Lung microvascular endothelial cell (primary cell): ENCODE data around the gene HELZ. TPM values are rescaled to one million over a fixed set of nuclear protein-coding genes. Genes with fewer than 3 reads are reported as not detected.

Source experiments
- DNase-seq, 2 donors: peaks; one replicate each; pipeline versions ENCODE4 v3.0.0 to v3.0.0-alpha.2; 2010; ENCODE audit warnings: low read depth in 2 of 2
- total RNA-seq: library from RNA; depleted of rRNA; stranded (reverse); fragments of >200 nt; gene quantifications from 2 replicates; pipeline ENCODE4 v1.2.1, GENCODE V29; 2014

Gene HELZ
- total RNA-seq, 1 donor from 2014 or later: 32.1 TPM

- DNase-seq: no peak
Observed at GRCh38 chr17:67079491-67079890, 165.5 kb downstream of the HELZ start.

GRCh38 chr17:67078292-67078691 is 166.7 kb downstream of the HELZ start:
- DNase-seq: no peak

GRCh38 chr17:67076290-67076689 is 168.7 kb downstream of the HELZ start:
- DNase-seq: no peak

- no peak for DNase-seq
Observed at GRCh38 chr17:67074781-67075180, 170.2 kb downstream of the HELZ start.

GRCh38 chr17:67072885-67073284 is 172.1 kb downstream of the HELZ start:
- DNase-seq: no peak

DNA sequence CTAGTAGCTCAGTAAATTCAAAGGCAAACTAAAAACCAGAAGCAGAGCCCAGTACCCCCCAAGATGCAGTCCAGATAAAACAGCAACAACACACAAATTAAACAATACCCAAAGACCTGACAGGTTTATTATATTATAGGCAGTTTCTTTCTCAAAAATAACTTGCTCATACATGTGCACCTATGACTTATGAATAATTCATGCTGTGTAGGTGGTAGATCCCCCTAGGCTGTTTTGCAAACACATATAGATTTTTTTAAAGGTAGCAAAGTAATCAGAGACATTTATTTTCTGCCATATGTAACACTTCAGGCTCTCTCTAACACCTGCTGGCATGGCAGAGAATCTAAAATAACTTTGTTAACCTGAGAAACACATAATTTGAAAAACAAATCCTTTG is 173.4 kb downstream of the HELZ start:
- DNase-seq: no peak

DNA sequence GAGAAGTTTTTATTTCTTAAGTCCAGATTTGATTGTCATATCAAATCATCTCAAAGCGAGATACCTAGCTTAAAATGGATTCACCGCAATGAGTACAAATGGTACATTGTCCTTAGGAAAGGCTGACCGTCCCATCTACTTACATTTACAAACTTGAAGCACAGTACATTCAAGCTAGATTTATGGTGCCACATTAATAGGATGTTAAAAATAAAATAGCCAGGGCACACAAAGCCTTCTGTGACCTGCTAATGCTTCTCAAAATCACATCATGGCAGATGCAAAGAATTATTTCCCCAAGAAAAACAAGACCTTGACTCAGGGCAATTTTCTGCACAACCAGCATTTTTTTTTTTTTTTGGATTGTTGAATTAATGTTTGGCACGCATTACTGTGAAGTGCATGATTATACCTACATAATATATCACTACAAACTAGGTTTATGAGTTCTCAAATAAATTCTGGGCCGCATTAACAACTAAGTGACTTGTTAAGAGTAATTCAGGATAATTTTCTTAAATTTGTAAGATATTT is 175.3 kb downstream of the HELZ start:
- no peak for DNase-seq

DNA sequence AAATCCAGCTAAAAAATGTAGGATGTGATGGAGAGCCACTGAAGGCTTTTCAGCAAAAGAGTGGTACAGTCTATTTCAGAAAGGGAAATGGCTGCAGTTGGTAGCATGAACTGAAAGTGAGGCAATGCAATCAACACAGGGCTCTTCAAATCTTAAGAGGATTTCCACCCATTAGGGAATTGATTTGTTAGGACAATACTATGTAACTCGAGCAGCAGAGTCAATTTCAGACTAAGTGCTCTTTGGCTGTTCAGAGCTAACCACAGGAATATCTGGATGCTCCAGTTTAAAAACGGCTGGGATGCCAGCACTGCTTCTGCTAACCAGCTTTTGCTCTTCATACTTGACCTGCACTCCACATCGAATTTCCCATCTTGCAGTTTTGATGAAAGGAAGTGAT is 176.0 kb downstream of the HELZ start:
- no peak for DNase-seq

GRCh38 chr17:67067571-67068482 is 177.2 kb downstream of the HELZ start:
- DNase-seq: no peak

GRCh38 chr17:67066717-67067116 is 178.3 kb downstream of the HELZ start:
- no peak for DNase-seq

GRCh38 chr17:67063141-67063540 is 181.9 kb downstream of the HELZ start:
- no peak for DNase-seq

DNA sequence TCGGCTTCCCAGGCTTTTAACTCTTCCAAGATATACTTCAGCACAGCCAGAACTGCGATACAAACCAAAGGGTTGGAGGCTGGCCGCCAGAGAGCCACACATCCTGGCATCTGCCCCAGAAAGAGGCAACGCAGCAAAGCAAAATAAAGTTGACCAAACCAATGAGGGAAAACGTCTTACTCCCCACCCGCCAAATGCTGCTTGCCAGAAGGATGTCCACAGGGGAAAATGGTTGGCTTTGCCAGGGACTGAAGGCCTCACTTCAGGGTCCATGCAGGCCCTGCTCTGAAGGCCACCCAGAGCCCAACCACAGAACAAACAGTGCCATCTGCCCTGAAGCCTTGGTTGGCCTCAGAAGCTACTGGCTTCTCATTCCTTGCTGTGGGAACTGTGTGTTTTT is 185.6 kb downstream of the HELZ start:
- DNase-seq: no peak

GRCh38 chr17:67058036-67058435 is 187.0 kb downstream of the HELZ start:
- no peak for DNase-seq

DNA sequence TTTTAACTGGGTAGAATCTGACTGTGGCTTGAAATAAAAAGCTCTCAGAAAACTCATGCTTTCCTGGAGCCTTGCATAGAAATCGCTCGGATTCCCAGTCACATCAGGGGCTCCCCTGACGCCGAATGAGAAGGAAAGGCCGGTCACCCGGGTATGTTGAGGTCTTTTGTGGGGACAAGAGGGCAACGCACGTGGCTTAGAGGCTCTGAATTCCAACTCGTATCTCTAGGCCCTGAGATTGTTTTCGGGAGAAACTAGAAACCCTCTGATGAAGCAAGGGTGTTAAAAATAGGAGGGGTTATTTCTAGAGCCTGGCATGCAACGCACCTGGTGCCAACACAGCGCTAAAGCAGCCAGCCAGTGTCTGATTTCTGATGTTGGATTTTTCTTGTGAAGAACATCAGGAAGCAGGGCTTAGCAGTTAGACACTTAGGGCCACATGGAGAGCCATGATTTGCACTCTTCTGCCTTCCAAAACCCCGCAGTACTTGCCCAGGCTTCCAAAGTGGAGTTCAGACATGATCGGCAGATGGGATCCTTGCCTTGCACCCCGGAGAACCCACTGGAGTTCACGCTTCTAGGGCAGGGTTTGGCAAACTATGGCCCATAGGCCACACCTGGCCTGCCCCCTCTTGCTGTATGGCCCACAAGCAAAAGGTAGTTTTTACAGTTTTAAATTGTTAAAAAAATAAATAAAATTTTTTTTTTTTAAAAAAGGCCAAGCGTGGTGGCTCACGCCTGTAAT is 188.1 kb downstream of the HELZ start:
- DNase-seq: no peak

GRCh38 chr17:67055811-67056745 is 188.9 kb downstream of the HELZ start:
- DNase-seq: no peak

DNA sequence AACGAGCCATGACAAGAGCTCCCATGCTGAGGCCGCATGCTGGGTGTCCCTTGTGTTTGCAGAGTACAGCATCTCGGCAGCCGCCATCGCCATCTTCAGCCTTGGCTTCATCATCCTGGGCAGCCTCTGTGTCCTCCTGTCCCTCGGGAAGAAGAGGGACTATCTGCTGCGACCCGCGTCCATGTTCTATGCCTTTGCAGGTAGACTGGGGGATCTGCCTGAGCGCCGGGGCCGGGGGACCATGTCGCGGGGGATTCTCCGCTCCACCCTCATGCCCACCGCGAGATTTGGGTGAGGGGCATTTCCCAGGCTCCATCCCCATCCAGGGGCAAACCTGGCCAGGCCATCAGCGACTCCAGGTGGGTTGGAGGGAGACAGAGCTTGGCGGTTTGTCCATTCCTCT is 190.0 kb downstream of the HELZ start:
- DNase-seq: no peak

- DNase-seq: no peak
Observed at GRCh38 chr17:67054608-67055007, 190.4 kb downstream of the HELZ start.

GRCh38 chr17:67054011-67054591 is 190.9 kb downstream of the HELZ start:
- DNase-seq: no peak

DNA sequence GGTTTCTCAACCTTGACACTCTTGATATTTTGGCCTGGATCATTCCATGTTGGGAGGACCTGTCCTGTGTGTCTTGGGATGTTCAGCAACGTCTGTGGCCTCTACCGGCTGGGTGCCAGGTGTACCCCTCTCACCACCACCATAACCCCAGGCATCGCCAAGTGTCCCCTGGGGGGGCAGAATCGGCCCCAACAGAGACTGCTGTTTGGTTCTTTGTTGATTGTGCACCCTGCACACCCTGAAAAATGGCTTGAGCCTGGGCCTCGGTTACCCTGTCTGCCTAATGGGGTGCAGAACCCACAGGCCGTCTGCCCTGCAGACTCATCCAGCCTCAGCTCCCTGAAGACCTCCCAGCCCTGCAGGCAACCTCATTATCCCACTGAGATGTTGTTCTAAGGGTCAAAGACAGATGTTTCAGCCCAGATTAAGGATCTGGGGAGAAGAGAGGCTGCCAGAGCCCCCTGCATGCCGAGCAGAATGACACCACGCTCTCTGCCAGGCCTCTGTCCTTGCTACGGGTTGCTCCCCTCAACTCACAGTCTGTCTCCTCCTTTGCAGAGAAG is 191.5 kb downstream of the HELZ start:
- DNase-seq: no peak

- DNase-seq: no peak
Observed at GRCh38 chr17:67052720-67053437, 192.1 kb downstream of the HELZ start.
